PFSK-1 (cell line): ENCODE measurements around the gene TNFRSF13B.

Source experiments
- POLR2AphosphoS5 ChIP-seq: IDR thresholded peaks from 2 replicates; pipeline ENCODE4 v1.6.1; 2012; ENCODE audit warnings: low read depth, mild to moderate bottlenecking, control low read depth, low read length, moderate library complexity
- REST ChIP-seq, 2 experiments: IDR thresholded peaks; 2 replicates each; pipeline versions ENCODE4 v1.6.1 to v1.8.0; 2011 to 2012; ENCODE audit warnings: low read depth in 2 of 2, low read length in 2 of 2, control low read depth in 1 of 2, inconsistent platforms in 1 of 2, mild to moderate bottlenecking in 1 of 2, moderate library complexity in 1 of 2; ENCODE audit not compliant: insufficient read depth in 1 of 2
- SIN3A ChIP-seq: IDR thresholded peaks from 2 replicates; pipeline ENCODE4 v1.6.1; 2012; ENCODE audit warnings: mild to moderate bottlenecking, low read length, moderate library complexity, borderline replicate concordance; ENCODE audit not compliant: insufficient read depth
- TAF1 ChIP-seq: IDR thresholded peaks from 2 replicates; pipeline ENCODE4 v1.6.1; 2012; ENCODE audit warnings: low read length, control low read depth, borderline replicate concordance; ENCODE audit not compliant: insufficient read depth

GRCh38 chr17:16953841-16954240 is 18.1 kb downstream of the TNFRSF13B start:
- no peak for TF ChIP-seq POLR2AphosphoS5
- TF ChIP-seq SIN3A, result no peak
- no peak for TF ChIP-seq REST (IDR thresholded peaks at IDR 0.05; ENCODE audit: insufficient read depth in 1 of 2, low read depth in 2 of 2, low read length in 2 of 2)
- no peak for TF ChIP-seq TAF1
